Spleen (tissue), 11 donors: Measurements from ENCODE around the gene EVL. TPM values are rescaled to one million over a fixed set of nuclear protein-coding genes. Genes with fewer than 3 reads are reported as not detected.

Source experiments
- DNase-seq: peaks from one replicate; pipeline ENCODE4 v3.0.0-alpha.2; 2020
- H3K27ac ChIP-seq, 8 donors: fragments of 200-600 bp; sonication (generic) in 7 of 8; 1 replicate in 4 of 8; 2 replicates in 4 of 8; pipeline versions ENCODE4 v1.5.0 to v1.8.0; 2016 to 2021; ENCODE audit warnings: inconsistent platforms in 4 of 8, mild to moderate bottlenecking in 4 of 8, moderate library complexity in 1 of 8
- H3K27me3 ChIP-seq, 7 donors: fragments of 200-600 bp; sonication (generic) in 6 of 7; replicated peaks in 1 of 7; 1 replicate in 4 of 7; 2 replicates in 3 of 7; pipeline versions ENCODE4 v1.5.0 to v1.8.0; 2016 to 2021; ENCODE audit warnings: inconsistent platforms in 3 of 7, mild to moderate bottlenecking in 1 of 7
- H3K36me3 ChIP-seq, 6 donors: fragments of 200-600 bp; sonication (generic) in 5 of 6; 1 replicate in 4 of 6; 2 replicates in 2 of 6; pipeline versions ENCODE4 v1.5.0 to v1.8.0; 2016 to 2021; ENCODE audit warnings: inconsistent platforms in 2 of 6
- H3K4me1 ChIP-seq, 6 donors: fragments of 200-600 bp; sonication (generic) in 5 of 6; 1 replicate in 3 of 6; 2 replicates in 3 of 6; pipeline versions ENCODE4 v1.5.0 to v1.8.0; 2016 to 2021; ENCODE audit warnings: inconsistent platforms in 3 of 6
- H3K4me3 ChIP-seq, 8 donors: fragments of 200-600 bp; sonication (generic) in 7 of 8; 1 replicate in 4 of 8; 2 replicates in 4 of 8; pipeline versions ENCODE4 v1.5.0 to v1.8.0; 2016 to 2021; ENCODE audit warnings: inconsistent platforms in 4 of 8, mild to moderate bottlenecking in 4 of 8, moderate library complexity in 2 of 8
- H3K9me3 ChIP-seq, 8 donors: fragments of 200-600 bp; sonication (generic) in 7 of 8; 1 replicate in 4 of 8; 2 replicates in 4 of 8; pipeline versions ENCODE4 v1.5.0 to v1.8.0; 2016 to 2021; ENCODE audit warnings: inconsistent platforms in 4 of 8
- POLR2A ChIP-seq, 3 donors: fragments of 450-650 bp; IDR thresholded peaks; one replicate each; pipeline ENCODE4 v1.5.1; 2017; ENCODE audit warnings: antibody characterized with exemption in 3 of 3, mild to moderate bottlenecking in 1 of 3
- POLR2AphosphoS5 ChIP-seq, 3 donors: sonication (generic); formaldehyde crosslinking; IDR thresholded peaks; one replicate each; pipeline ENCODE4 v1.5.1; 2017; ENCODE audit warnings: antibody characterized with exemption in 3 of 3
- WGBS, 5 donors: extraction: QIAGEN DNeasy Blood & Tissue Kit in 3 of 5; methylation state at CpG; one replicate each; pipeline versions ENCODE4 v1.1.5 to v1.1.7; 2013 to 2018; 5-methylcytosine and 5-hydroxymethylcytosine counted together
- intact Hi-C: fragments of 100-400 bp; cut with DNase I; formaldehyde crosslinking; loops from one replicate; pipeline ENCODE4 v1.15.0; 2023; ENCODE audit warnings: low total_unique reads
- polyA plus RNA-seq, 3 donors: library from polyadenylated mRNA; stranded (reverse); fragments of 200-250 nt; gene quantifications; one replicate each; pipeline ENCODE4 v1.2.1, GENCODE V29; 2013
- total RNA-seq, 7 donors: library from RNA; depleted of rRNA in 3 of 7; stranded (reverse); fragments of >200 nt in 3 of 7; fragmentation: NEBNext Ultra II Directional in 4 of 7; extraction: Animal tissue kit (Norgen Biotek cat#: 25700) in 4 of 7; gene quantifications; one replicate each; pipeline versions ENCODE4 v1.1.0 to v1.2.1, GENCODE V29; 2016 to 2021
- TF ChIP-seq, protein P1 (sequence below), 11 experiments: fragments of 200-600 bp in 7 of 11; fragments of 450-650 bp in 4 of 11; sonication (generic) in 4 of 11; IDR thresholded peaks in 8 of 11; conservative IDR thresholded peaks in 3 of 11; 1 replicate in 7 of 11; 2 replicates in 4 of 11; pipeline versions ENCODE4 v1.4.0 to v1.8.0; 2016 to 2021; ENCODE audit warnings: antibody characterized with exemption in 11 of 11, inconsistent platforms in 4 of 11, mild to moderate bottlenecking in 1 of 11
- donor health status: healthy with polysubstance abuse.
- donor health status: DM: no; HTN: no; CAD: no; lungs with moderate emphysema.
- donor health status: DM: no; HTN: no; CAD: no.
- donor health status: Bipolar disorder and iron deficiency.
- donor health status: healthy.
- donor health status: DM: no; HTN: no; CAD: no.
- donor health status: DM: yes; HTN: yes; CAD: no.

The EVL gene
- total and polyA plus RNA-seq, 10 donors: 169 to 336 (median 271) TPM

DNA sequence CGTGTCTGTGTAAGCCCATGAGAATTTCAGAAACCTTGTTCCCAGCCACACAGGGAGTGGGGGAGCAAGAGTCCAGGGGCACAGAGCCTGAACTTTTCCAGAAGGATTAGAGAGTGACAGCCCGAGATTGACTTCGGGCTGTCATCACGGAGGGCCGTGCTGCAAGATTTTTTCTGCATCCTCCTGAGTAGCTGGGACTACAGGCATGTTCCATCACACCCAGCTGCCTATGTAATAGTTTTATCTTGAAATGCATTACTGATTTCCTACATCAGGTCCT lies 14.4 kb downstream of the EVL start:
- intact Hi-C loops: no loop called here
- H3K4me1 ChIP-seq: peaks cover 51 to 100% (median 96%) of the 10 kb centered on the region in 6 donors
- TF ChIP-seq POLR2AphosphoS5 (IDR thresholded peaks at IDR 0.05) (no peak), POLR2A (IDR thresholded peaks at IDR 0.05) (no peak)
- TF ChIP-seq, protein P1, sequence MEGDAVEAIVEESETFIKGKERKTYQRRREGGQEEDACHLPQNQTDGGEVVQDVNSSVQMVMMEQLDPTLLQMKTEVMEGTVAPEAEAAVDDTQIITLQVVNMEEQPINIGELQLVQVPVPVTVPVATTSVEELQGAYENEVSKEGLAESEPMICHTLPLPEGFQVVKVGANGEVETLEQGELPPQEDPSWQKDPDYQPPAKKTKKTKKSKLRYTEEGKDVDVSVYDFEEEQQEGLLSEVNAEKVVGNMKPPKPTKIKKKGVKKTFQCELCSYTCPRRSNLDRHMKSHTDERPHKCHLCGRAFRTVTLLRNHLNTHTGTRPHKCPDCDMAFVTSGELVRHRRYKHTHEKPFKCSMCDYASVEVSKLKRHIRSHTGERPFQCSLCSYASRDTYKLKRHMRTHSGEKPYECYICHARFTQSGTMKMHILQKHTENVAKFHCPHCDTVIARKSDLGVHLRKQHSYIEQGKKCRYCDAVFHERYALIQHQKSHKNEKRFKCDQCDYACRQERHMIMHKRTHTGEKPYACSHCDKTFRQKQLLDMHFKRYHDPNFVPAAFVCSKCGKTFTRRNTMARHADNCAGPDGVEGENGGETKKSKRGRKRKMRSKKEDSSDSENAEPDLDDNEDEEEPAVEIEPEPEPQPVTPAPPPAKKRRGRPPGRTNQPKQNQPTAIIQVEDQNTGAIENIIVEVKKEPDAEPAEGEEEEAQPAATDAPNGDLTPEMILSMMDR (IDR thresholded peaks at IDR 0.05 in 8 of 11, conservative IDR thresholded peaks at IDR 0.05 in 3 of 11): no peak

GRCh38 chr14:100080206-100080605 lies 15.0 kb downstream of the EVL start:
- Histone ChIP-seq H3K9me3 (no peaks in the 10 kb centered on the region), H3K4me3 (no peak overlapping the region), H3K27me3 (no peaks in the 10 kb centered on the region), H3K4me1 (peaks cover 46 to 100% (median 95%) of the 10 kb centered on the region in 6 donors), H3K36me3 (peaks cover 0 to 57% (median 8%) of the 10 kb centered on the region in 6 donors), H3K27ac (peak overlapping the region in 5 of 8 donors; percentile 22 to 72 (median 54))
- WGBS, 5 donors: 79 to 90% (median 89%) methylated on average over 5 of the region's 5 CpGs
- intact Hi-C loops: no loop called here
- DNase-seq: no peak
- TF ChIP-seq, protein P1 (IDR thresholded peaks at IDR 0.05 in 8 of 11, conservative IDR thresholded peaks at IDR 0.05 in 3 of 11): no peak
- TF ChIP-seq POLR2AphosphoS5 (IDR thresholded peaks at IDR 0.05) (no peak), POLR2A (IDR thresholded peaks at IDR 0.05) (no peak)

More for the DNA sequence above, 14.4 kb downstream of the EVL start:
- Histone ChIP-seq H3K36me3 (peaks cover 0 to 57% (median 3%) of the 10 kb centered on the region in 6 donors), H3K27me3 (no peaks in the 10 kb centered on the region), H3K9me3 (no peaks in the 10 kb centered on the region), H3K27ac (peak overlapping the region in 7 of 8 donors; percentile 20 to 82 (median 72)), H3K4me3 (peak overlapping the region in 1 of 8 donors; percentile 42)
- 55 to 69% (median 65%) methylated on average over 5 of the region's 5 CpGs for WGBS, 5 donors
- DNase-seq: no peak

GRCh38 chr14:100081997-100082625 lies 16.9 kb downstream of the EVL start:
- intact Hi-C loops: no loop called here
- Histone ChIP-seq H3K27me3 (no peaks in the 10 kb centered on the region), H3K9me3 (no peaks in the 10 kb centered on the region), H3K36me3 (peaks cover 0 to 63% (median 26%) of the 10 kb centered on the region in 6 donors), H3K4me3 (peak overlapping the region in 1 of 8 donors; percentile 46), H3K27ac (peak overlapping the region in 5 of 8 donors; percentile 27 to 76 (median 64)), H3K4me1 (peaks cover 35 to 100% (median 81%) of the 10 kb centered on the region in 6 donors)
- DNase-seq: no peak
- no peak for TF ChIP-seq POLR2AphosphoS5 (IDR thresholded peaks at IDR 0.05)
- no peak for TF ChIP-seq POLR2A (IDR thresholded peaks at IDR 0.05)
- TF ChIP-seq, protein P1 (IDR thresholded peaks at IDR 0.05 in 8 of 11, conservative IDR thresholded peaks at IDR 0.05 in 3 of 11): no peak
- 68 to 84% (median 70%) methylated on average over 12 of the region's 12 CpGs for WGBS, 5 donors

GRCh38 chr14:100082723-100083122 lies 17.5 kb downstream of the EVL start:
- H3K36me3 ChIP-seq: peaks cover 0 to 69% (median 32%) of the 10 kb centered on the region in 6 donors
- DNase-seq: no peak
- no peaks in the 10 kb centered on the region for H3K9me3 ChIP-seq
- TF ChIP-seq, protein P1 (IDR thresholded peaks at IDR 0.05 in 8 of 11, conservative IDR thresholded peaks at IDR 0.05 in 3 of 11): no peak
- peak in 1 of 3 donors; percentile 29 for TF ChIP-seq POLR2AphosphoS5 (IDR thresholded peaks at IDR 0.05)
- TF ChIP-seq POLR2A (IDR thresholded peaks at IDR 0.05): no peak
- WGBS, 5 donors: 78 to 85% (median 82%) methylated on average over 2 to 3 of the region's 3 CpGs
- H3K4me1 ChIP-seq: peaks cover 35 to 100% (median 76%) of the 10 kb centered on the region in 6 donors
- H3K4me3 ChIP-seq: no peak overlapping the region
- peak overlapping the region in 5 of 8 donors; percentile 27 to 76 (median 64) for H3K27ac ChIP-seq
- intact Hi-C loops: no loop called here
- no peaks in the 10 kb centered on the region for H3K27me3 ChIP-seq
